ENCODE results near the gene MIER2. TPM values are rescaled to one million over a fixed set of nuclear protein-coding genes. Genes with fewer than 3 reads are reported as not detected.

Gene MIER2
- polyA plus RNA-seq, 1 donor from 2014 or later: 16.0 TPM

DNA sequence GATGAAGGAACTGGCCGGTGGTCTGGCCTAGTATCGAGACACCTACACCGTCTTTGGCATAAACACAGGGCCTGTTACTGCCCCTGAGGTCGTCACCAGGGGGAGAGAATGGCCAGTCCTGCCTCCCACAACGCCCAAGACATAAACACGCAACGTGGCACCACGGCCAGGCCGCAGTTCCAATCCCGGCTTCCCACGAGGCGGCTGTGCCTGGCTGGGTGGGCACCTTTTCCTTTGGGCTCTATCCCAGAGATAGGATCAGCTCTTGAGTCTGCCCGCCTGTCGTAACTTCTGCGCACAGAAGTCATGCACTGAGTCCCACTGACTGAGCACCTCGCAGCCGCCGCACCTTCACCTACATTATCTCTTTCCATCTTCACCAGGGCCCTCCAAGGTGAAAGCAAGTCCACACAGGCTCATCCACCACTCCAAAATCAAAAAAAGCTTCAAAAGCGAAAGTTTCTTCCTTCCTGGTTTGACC lies 1.1 kb downstream of the MIER2 start:
- no peak for TF ChIP-seq MXI1 (conservative IDR thresholded peaks at IDR 0.05; ENCODE audit: poor library complexity, severe bottlenecking)
- TF ChIP-seq RAD21 (conservative IDR thresholded peaks at IDR 0.05): no peak
- TF ChIP-seq SMC3 (conservative IDR thresholded peaks at IDR 0.05; ENCODE audit: poor library complexity): no peak
- TF ChIP-seq EZH2 (IDR thresholded peaks at IDR 0.05; ENCODE audit: borderline replicate concordance, insufficient read depth, low read length, poor library complexity, severe bottlenecking): no peak
- no peak for TF ChIP-seq REST (IDR thresholded peaks at IDR 0.05; ENCODE audit: borderline replicate concordance)
- TF ChIP-seq EP300 (conservative IDR thresholded peaks at IDR 0.05; ENCODE audit: poor library complexity, severe bottlenecking): no peak
- no peak for TF ChIP-seq POLR2AphosphoS5 (IDR thresholded peaks at IDR 0.05)
- TF ChIP-seq CTCF (IDR thresholded peaks at IDR 0.05; ENCODE audit: poor library complexity, severe bottlenecking): no peak
- no peak for TF ChIP-seq TAF1 (IDR thresholded peaks at IDR 0.05; ENCODE audit: low read depth)
- Histone ChIP-seq H3K4me3 (ENCODE audit: low read length) (peak overlapping the region; percentile 76), H3F3A (ENCODE audit: insufficient read depth, low read length, poor library complexity, severe bottlenecking) (no peaks in the 10 kb centered on the region), H3K79me2 (replicated peaks; ENCODE audit: insufficient read depth, low read length) (peaks cover 49% of the 10 kb centered on the region), H3K4me2 (ENCODE audit: low read length) (peak overlapping the region; percentile 64), H3K27me3 (ENCODE audit: insufficient read depth, low read depth, low read length) (no peaks in the 10 kb centered on the region), H2AFZ (ENCODE audit: low read depth, low read length) (no peak overlapping the region), H3K27ac (ENCODE audit: low read length) (no peak overlapping the region), H3K9ac (ENCODE audit: low read length) (peak overlapping the region; percentile 63), H3K9me2 (ENCODE audit: insufficient read depth, low read length) (no peaks in the 10 kb centered on the region), H4K20me1 (ENCODE audit: insufficient read depth) (no peaks in the 10 kb centered on the region), H3K9me3 (ENCODE audit: low read length) (no peaks in the 10 kb centered on the region), H3K36me3 (ENCODE audit: insufficient read depth, low read length) (no peaks in the 10 kb centered on the region)

DNA sequence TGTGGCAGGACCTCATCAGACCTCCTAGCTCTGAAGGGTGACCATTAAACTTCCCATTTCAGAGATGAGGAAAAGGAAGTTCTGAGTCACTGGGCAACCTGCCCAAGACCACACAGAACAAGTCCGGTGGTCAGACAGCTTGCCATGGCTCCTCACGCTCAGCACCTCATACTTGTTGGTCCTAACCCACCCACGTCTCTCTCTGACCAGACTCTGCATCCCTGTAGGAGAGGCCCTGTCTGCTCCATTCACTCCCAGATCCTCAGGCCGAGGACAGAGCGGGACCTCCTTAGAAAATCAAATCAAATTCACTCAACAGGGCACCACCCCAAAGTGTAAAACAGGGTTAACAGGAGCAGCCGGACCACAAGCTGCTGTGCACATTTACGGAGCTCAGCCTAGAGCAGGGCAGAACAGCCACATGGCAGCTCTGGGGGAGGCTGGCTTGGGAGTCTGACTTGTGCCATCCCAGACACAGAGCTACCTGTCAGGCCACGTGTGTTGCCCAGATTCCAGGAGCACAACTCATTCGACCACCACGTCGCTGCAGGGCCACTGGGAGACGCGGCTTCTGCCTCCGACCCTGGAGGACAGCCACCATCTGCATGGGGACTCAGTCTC lies 1.7 kb downstream of the MIER2 start:
- no peak for TF ChIP-seq EZH2 (IDR thresholded peaks at IDR 0.05; ENCODE audit: borderline replicate concordance, insufficient read depth, low read length, poor library complexity, severe bottlenecking)
- TF ChIP-seq POLR2AphosphoS5 (IDR thresholded peaks at IDR 0.05): no peak
- TF ChIP-seq SMC3 (conservative IDR thresholded peaks at IDR 0.05; ENCODE audit: poor library complexity): no peak
- TF ChIP-seq REST (IDR thresholded peaks at IDR 0.05; ENCODE audit: borderline replicate concordance): no peak
- TF ChIP-seq MXI1 (conservative IDR thresholded peaks at IDR 0.05; ENCODE audit: poor library complexity, severe bottlenecking): no peak
- no peak for TF ChIP-seq TAF1 (IDR thresholded peaks at IDR 0.05; ENCODE audit: low read depth)
- Histone ChIP-seq H3K79me2 (replicated peaks; ENCODE audit: insufficient read depth, low read length) (peaks cover 53% of the 10 kb centered on the region), H2AFZ (ENCODE audit: low read depth, low read length) (no peak overlapping the region), H3K9ac (ENCODE audit: low read length) (no peak overlapping the region), H3F3A (ENCODE audit: insufficient read depth, low read length, poor library complexity, severe bottlenecking) (no peaks in the 10 kb centered on the region), H3K36me3 (ENCODE audit: insufficient read depth, low read length) (no peaks in the 10 kb centered on the region), H3K9me2 (ENCODE audit: insufficient read depth, low read length) (no peaks in the 10 kb centered on the region), H3K9me3 (ENCODE audit: low read length) (no peaks in the 10 kb centered on the region), H4K20me1 (ENCODE audit: insufficient read depth) (no peaks in the 10 kb centered on the region), H3K27me3 (ENCODE audit: insufficient read depth, low read depth, low read length) (no peaks in the 10 kb centered on the region), H3K4me3 (ENCODE audit: low read length) (peak overlapping the region; percentile 76), H3K27ac (ENCODE audit: low read length) (no peak overlapping the region), H3K4me2 (ENCODE audit: low read length) (peak overlapping the region; percentile 64)

All from neural cell (in vitro differentiated cells).